SK-N-SH (cell line): ENCODE data around the gene CACNA1G. TPM values are rescaled to one million over a fixed set of nuclear protein-coding genes. Genes with fewer than 3 reads are reported as not detected.

Source experiments
- CTCF ChIA-PET: fragments of 300-600, 350-600 bp; formaldehyde crosslinking; extraction: SDS; loops from one replicate; lab custom pipeline; 2021; lab: Yijun Ruan, JAX
- POLR2A ChIA-PET: fragments of 350-600 bp; sonication (Branson Sonifier 250); formaldehyde crosslinking; extraction: SDS; loops from one replicate; lab custom pipeline; 2020; ENCODE audit warnings: antibody characterized with exemption, inconsistent platforms; lab: Yijun Ruan, JAX
- DNase-seq: peaks from one replicate; pipeline ENCODE4 v3.0.0; 2012
- H2AFZ ChIP-seq: fragments of 200-600 bp; sonication (generic); 2 replicates; pipeline ENCODE4 v1.8.1; 2016; ENCODE audit warnings: antibody characterized with exemption, mild to moderate bottlenecking, low read depth
- H3F3A ChIP-seq: fragments of 200-600 bp; sonication (generic); replicated peaks from 2 replicates; pipeline ENCODE3; 2016; ENCODE audit warnings: antibody characterized with exemption, mild to moderate bottlenecking; ENCODE audit not compliant: insufficient read depth
- H3K27ac ChIP-seq, 2 experiments: fragments of 200-500 bp in 1 of 2; fragments of 200-600 bp in 1 of 2; sonication (Bioruptor generic) in 1 of 2; sonication (generic), shearing (Covaris generic) in 1 of 2; 2 replicates each; pipeline versions ENCODE4 v1.5.1 to v1.6.1; 2014 to 2016; ENCODE audit warnings: low read depth in 2 of 2, inconsistent platforms in 1 of 2, low read length in 1 of 2, mild to moderate bottlenecking in 1 of 2, mixed read lengths in 1 of 2
- H3K27me3 ChIP-seq: fragments of 200-600 bp; sonication (generic), shearing (Covaris generic); 2 replicates; pipeline ENCODE4 v1.6.1; 2016; ENCODE audit warnings: mixed run types; ENCODE audit not compliant: insufficient read depth
- H3K36me3 ChIP-seq, 2 experiments: fragments of 200-500 bp in 1 of 2; fragments of 200-600 bp in 1 of 2; sonication (Bioruptor generic) in 1 of 2; sonication (generic) in 1 of 2; replicated peaks in 1 of 2; 2 replicates each; pipeline versions ENCODE3 to v1.5.1; 2014 to 2016; ENCODE audit warnings: low read length in 1 of 2, mild to moderate bottlenecking in 1 of 2; ENCODE audit not compliant: insufficient read depth in 2 of 2, control insufficient read depth in 1 of 2
- H3K4me1 ChIP-seq, 2 experiments: fragments of 200-500 bp in 1 of 2; fragments of 200-600 bp in 1 of 2; sonication (Bioruptor generic) in 1 of 2; sonication (generic), shearing (Covaris generic) in 1 of 2; 2 replicates each; pipeline versions ENCODE4 v1.5.1 to v1.6.1; 2014 to 2016; ENCODE audit warnings: low read depth in 1 of 2, low read length in 1 of 2, mixed run types in 1 of 2; ENCODE audit not compliant: insufficient read depth in 2 of 2, control insufficient read depth in 1 of 2
- H3K4me2 ChIP-seq: fragments of 200-600 bp; sonication (generic), shearing (Covaris generic); 2 replicates; pipeline ENCODE4 v1.6.1; 2017; ENCODE audit warnings: mixed run types
- H3K4me3 ChIP-seq, 2 experiments: fragments of 200-500 bp in 1 of 2; fragments of 200-600 bp in 1 of 2; sonication (Bioruptor generic) in 1 of 2; sonication (generic), shearing (Covaris generic) in 1 of 2; 2 replicates each; pipeline versions ENCODE4 v1.5.1 to v1.8.1; 2014 to 2016; ENCODE audit warnings: low read depth in 2 of 2, inconsistent platforms in 1 of 2, low read length in 1 of 2, mild to moderate bottlenecking in 1 of 2, mixed read lengths in 1 of 2, moderate library complexity in 1 of 2
- H3K79me2 ChIP-seq: fragments of 200-600 bp; sonication (generic); 2 replicates; pipeline ENCODE4 v1.8.1; 2017; ENCODE audit warnings: mild to moderate bottlenecking; ENCODE audit not compliant: insufficient read depth
- H3K9ac ChIP-seq: fragments of 200-600 bp; sonication (generic); 2 replicates; pipeline ENCODE4 v1.6.1; 2017; ENCODE audit warnings: mixed run types
- H3K9me2 ChIP-seq: fragments of 200-600 bp; sonication (generic); 2 replicates; pipeline ENCODE4 v1.6.1; 2017; ENCODE audit warnings: mixed run types
- H3K9me3 ChIP-seq: fragments of 200-600 bp; sonication (generic); 2 replicates; pipeline ENCODE4 v1.6.1; 2017; ENCODE audit warnings: mixed run types, mild to moderate bottlenecking, moderate library complexity
- H4K20me1 ChIP-seq: fragments of 200-600 bp; sonication (generic); 2 replicates; pipeline ENCODE4 v1.6.1; 2017; ENCODE audit warnings: mild to moderate bottlenecking, mixed run types; ENCODE audit not compliant: insufficient read depth
- CHD2 ChIP-seq: fragments of 150-350 bp; IDR thresholded peaks from 2 replicates; pipeline ENCODE4 v1.6.1; 2018; ENCODE audit warnings: low read length; ENCODE audit not compliant: partially characterized antibody
- ELF1 ChIP-seq: IDR thresholded peaks from 2 replicates; pipeline ENCODE4 v1.4.0; 2012
- EP300 ChIP-seq, 2 experiments: IDR thresholded peaks; 2 replicates each; pipeline versions ENCODE4 v1.4.0 to v1.6.1; 2012; ENCODE audit warnings: borderline replicate concordance in 1 of 2, low read depth in 1 of 2, low read length in 1 of 2
- EZH2phosphoT487 ChIP-seq: fragments of 200-600 bp; sonication (generic); IDR thresholded peaks from 2 replicates; pipeline ENCODE4 v1.6.1; 2017; ENCODE audit warnings: low read depth, mixed run types, mild to moderate bottlenecking, antibody characterized with exemption, moderate library complexity, borderline replicate concordance
- FOSL2 ChIP-seq: IDR thresholded peaks from 2 replicates; pipeline ENCODE4 v1.4.0; 2012; ENCODE audit warnings: low read depth, mild to moderate bottlenecking, moderate library complexity, borderline replicate concordance
- FOXM1 ChIP-seq: IDR thresholded peaks from 2 replicates; pipeline ENCODE4 v1.4.0; 2012; ENCODE audit warnings: low read depth, mild to moderate bottlenecking
- GATA2 ChIP-seq: sonication (generic); formaldehyde crosslinking; IDR thresholded peaks from 2 replicates; pipeline ENCODE4 v1.5.0; 2020; ENCODE audit warnings: mild to moderate bottlenecking, missing genetic modification reagents
- MEF2A ChIP-seq: IDR thresholded peaks from 2 replicates; pipeline ENCODE4 v1.4.0; 2012; ENCODE audit warnings: low read depth, borderline replicate concordance
- MXI1 ChIP-seq: IDR thresholded peaks from 2 replicates; pipeline ENCODE4 v1.6.1; 2012; ENCODE audit warnings: mild to moderate bottlenecking, low read depth, low read length, improper control_type of control experiment
- NFIC ChIP-seq: IDR thresholded peaks from 2 replicates; pipeline ENCODE4 v1.4.0; 2012; ENCODE audit warnings: borderline replicate concordance
- POLR2AphosphoS5 ChIP-seq: IDR thresholded peaks from 2 replicates; pipeline ENCODE4 v1.6.1; 2012; ENCODE audit warnings: low read depth, low read length
- RAD21 ChIP-seq: IDR thresholded peaks from 2 replicates; pipeline ENCODE4 v1.6.1; 2012; ENCODE audit warnings: mild to moderate bottlenecking, low read length
- RCOR1 ChIP-seq: fragments of 150-350 bp; IDR thresholded peaks from 2 replicates; pipeline ENCODE4 v1.6.1; 2017; ENCODE audit warnings: antibody characterized with exemption, low read length
- REST ChIP-seq: IDR thresholded peaks from 2 replicates; pipeline ENCODE4 v1.6.1; 2012; ENCODE audit warnings: mild to moderate bottlenecking, low read depth, low read length, moderate library complexity
- RFX5 ChIP-seq: IDR thresholded peaks from 2 replicates; pipeline ENCODE4 v1.6.1; 2012; ENCODE audit warnings: mild to moderate bottlenecking, improper control_type of control experiment, low read length
- RXRA ChIP-seq: IDR thresholded peaks from 2 replicates; pipeline ENCODE4 v1.4.0; 2012; ENCODE audit warnings: low read depth, mild to moderate bottlenecking, borderline replicate concordance
- SMC3 ChIP-seq: IDR thresholded peaks from 2 replicates; pipeline ENCODE4 v1.6.1; 2012; ENCODE audit warnings: low read depth, low read length, improper control_type of control experiment
- TCF12 ChIP-seq: IDR thresholded peaks from 2 replicates; pipeline ENCODE4 v1.4.0; 2012
- YY1 ChIP-seq: IDR thresholded peaks from 2 replicates; pipeline ENCODE4 v1.4.0; 2012; ENCODE audit warnings: low read depth, mild to moderate bottlenecking
- WGBS: methylation state at CpG from one replicate; pipeline ENCODE4 v1.1.6; 2017; ENCODE audit warnings: low lambda C conversion rate; 5-methylcytosine and 5-hydroxymethylcytosine counted together
- polyA plus RNA-seq, 3 experiments: library from polyadenylated mRNA; depleted of rRNA; stranded (reverse); fragments of >200 nt; gene quantifications; 2 replicates each; pipeline ENCODE4 v1.2.3, GENCODE V29; 2012

The CACNA1G gene
- polyA plus RNA-seq, 1 of the 3 experiments (the other 2 are of a cell fraction), result 0.21 TPM

GRCh38 chr17:50532452-50533024 is 28.0 kb upstream of the CACNA1G start, which contains the start of gene EPN3:
Gene EPN3 (plus strand): TSS chr17:50532735. CDS start chr17:50536557, 3,822 bp downstream.
- 8% methylated on average over 6 of the region's 21 CpGs for WGBS
- H3K36me3 ChIP-seq, result no peaks in the 10 kb centered on the region
- no peak within 1 kb of the TSS for H3K27ac ChIP-seq
- peaks cover 7 to 30% of the 10 kb centered on the region in 2 experiments; a peak in 3 of 4 replicates for H3K4me1 ChIP-seq
- H2AFZ ChIP-seq, result no peak within 1 kb of the TSS
- H4K20me1 ChIP-seq, result no peaks in the 10 kb centered on the region
- H3K9me3 ChIP-seq, result no peaks in the 10 kb centered on the region
- POLR2A ChIA-PET, result interaction anchor here (2.3 kb wide), 1 partner anchor 9 kb away, joined by 14 read pairs; no protein-coding TSS in a partner anchor
- no peaks in the 10 kb centered on the region for H3K9me2 ChIP-seq
- TF ChIP-seq NFIC, result no peak
- no peak for TF ChIP-seq SMC3
- no peak for TF ChIP-seq FOXM1
- TF ChIP-seq GATA2, result no peak
- TF ChIP-seq REST, result no peak
- no peak for TF ChIP-seq RAD21
- TF ChIP-seq EZH2phosphoT487, result no peak
- H3K4me3 ChIP-seq, result peak within 1 kb of the TSS; percentile 8 to 17; a peak in 2 of 4 replicates
- H3K79me2 ChIP-seq, result no peaks in the 10 kb centered on the region
- H3K9ac ChIP-seq, result no peak within 1 kb of the TSS
- H3K4me2 ChIP-seq, result peak within 1 kb of the TSS; percentile 71
- peak; percentile 82 for DNase-seq
- no peaks in the 10 kb centered on the region for H3F3A ChIP-seq
- CTCF ChIA-PET, result interaction anchor here (0.9 to 5.5 kb wide), 17 partner anchors 9 to 310 kb away, joined by 3 to 27 read pairs (median 5); partner anchors contain the start of gene SPATA20
- peaks cover 28% of the 10 kb centered on the region; the same call in 1 of the 2 replicates for H3K27me3 ChIP-seq

- POLR2A ChIA-PET, result interaction anchor here (0.7 to 2.3 kb wide), 2 partner anchors 9 to 90 kb away, joined by 5 to 14 read pairs; no protein-coding TSS in a partner anchor
- CTCF ChIA-PET, result interaction anchor here (0.6 to 5.5 kb wide), 19 partner anchors 9 to 310 kb away, joined by 3 to 27 read pairs (median 4); partner anchors contain the start of genes LRRC59 and SPATA20
- H3K27me3 ChIP-seq, result peaks cover 28% of the 10 kb centered on the region; the same call in 1 of the 2 replicates
These were observed 27.3 kb upstream of the CACNA1G start for GRCh38 chr17:50533185-50533584.

More at GRCh38 chr17:50533185-50533584, 27.3 kb upstream of the CACNA1G start:
- WGBS, result 66% methylated on average over 5 of the region's 5 CpGs
- Histone ChIP-seq H3K9me2 (no peaks in the 10 kb centered on the region), H3F3A (no peaks in the 10 kb centered on the region), H3K4me1 (peaks cover 7 to 30% of the 10 kb centered on the region in 2 experiments; a peak in 3 of 4 replicates), H3K36me3 (no peaks in the 10 kb centered on the region), H2AFZ (no peak overlapping the region), H3K4me3 (no peak overlapping the region), H3K9me3 (no peaks in the 10 kb centered on the region), H3K9ac (no peak overlapping the region), H3K27ac (no peak overlapping the region), H3K4me2 (peak overlapping the region; percentile 54; the same call in 1 of the 2 replicates), H4K20me1 (no peaks in the 10 kb centered on the region), H3K79me2 (no peaks in the 10 kb centered on the region)
- no peak for TF ChIP-seq MXI1
- no peak for TF ChIP-seq CHD2
- TF ChIP-seq ELF1, result no peak
- TF ChIP-seq RXRA, result no peak
- no peak for TF ChIP-seq RFX5
- no peak for TF ChIP-seq POLR2AphosphoS5
- TF ChIP-seq YY1, result no peak
- no peak for TF ChIP-seq EP300 (IDR thresholded peaks at IDR 0.05; ENCODE audit: borderline replicate concordance in 1 of 2, low read depth in 1 of 2, low read length in 1 of 2)
- no peak for TF ChIP-seq TCF12
- no peak for TF ChIP-seq RCOR1
- no peak for TF ChIP-seq FOSL2
- TF ChIP-seq MEF2A, result no peak
- TF ChIP-seq NFIC, result no peak
- DNase-seq, result peak; percentile 64
